ENCODE results near the gene SARDH.

DNA sequence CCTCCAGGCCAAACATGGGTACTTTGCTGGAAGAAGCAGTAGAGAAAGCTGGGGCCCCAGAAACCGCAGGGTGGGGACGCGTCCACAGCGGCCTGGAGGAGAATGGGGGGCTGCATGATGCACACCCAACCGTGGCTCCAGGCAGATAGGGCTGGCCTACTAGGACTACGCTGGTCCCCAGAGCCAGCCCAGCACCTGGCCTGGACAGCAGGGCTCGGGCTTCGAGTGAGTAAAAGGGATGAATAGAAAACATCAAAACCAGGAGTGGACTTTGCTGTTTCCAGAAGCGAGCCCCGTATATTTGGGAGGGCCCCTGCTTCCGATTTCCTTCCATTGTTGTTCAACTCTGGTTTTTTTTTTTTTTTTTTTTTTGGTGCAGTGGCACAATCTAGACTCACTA lies 71.3 kb downstream of the SARDH start:
- TF ChIP-seq, protein P1, sequence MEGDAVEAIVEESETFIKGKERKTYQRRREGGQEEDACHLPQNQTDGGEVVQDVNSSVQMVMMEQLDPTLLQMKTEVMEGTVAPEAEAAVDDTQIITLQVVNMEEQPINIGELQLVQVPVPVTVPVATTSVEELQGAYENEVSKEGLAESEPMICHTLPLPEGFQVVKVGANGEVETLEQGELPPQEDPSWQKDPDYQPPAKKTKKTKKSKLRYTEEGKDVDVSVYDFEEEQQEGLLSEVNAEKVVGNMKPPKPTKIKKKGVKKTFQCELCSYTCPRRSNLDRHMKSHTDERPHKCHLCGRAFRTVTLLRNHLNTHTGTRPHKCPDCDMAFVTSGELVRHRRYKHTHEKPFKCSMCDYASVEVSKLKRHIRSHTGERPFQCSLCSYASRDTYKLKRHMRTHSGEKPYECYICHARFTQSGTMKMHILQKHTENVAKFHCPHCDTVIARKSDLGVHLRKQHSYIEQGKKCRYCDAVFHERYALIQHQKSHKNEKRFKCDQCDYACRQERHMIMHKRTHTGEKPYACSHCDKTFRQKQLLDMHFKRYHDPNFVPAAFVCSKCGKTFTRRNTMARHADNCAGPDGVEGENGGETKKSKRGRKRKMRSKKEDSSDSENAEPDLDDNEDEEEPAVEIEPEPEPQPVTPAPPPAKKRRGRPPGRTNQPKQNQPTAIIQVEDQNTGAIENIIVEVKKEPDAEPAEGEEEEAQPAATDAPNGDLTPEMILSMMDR (IDR thresholded peaks at IDR 0.05) = no peak
- TF ChIP-seq POLR2A (IDR thresholded peaks at IDR 0.05) = no peak
